Endothelial cell of umbilical vein (primary cell): ENCODE results near the gene PIGT. TPM values are rescaled to one million over a fixed set of nuclear protein-coding genes. Genes with fewer than 3 reads are reported as not detected.

Experiments
- BruUV-seq: library from RNA; stranded (reverse); fragments of 400-500 nt; replicated peaks from 2 replicates; lab custom pipeline; 2021; lab: Mats Ljungman, UMichigan
- CTCF ChIA-PET: fragments of 300-600, 350-600 bp; sonication (Branson Sonifier 250); formaldehyde crosslinking; loops from one replicate; lab custom pipeline; 2021; ENCODE audit warnings: antibody characterized with exemption, inconsistent platforms; lab: Charles Lee
- POLR2A ChIA-PET: fragments of 300-600, 350-600 bp; sonication (Branson Sonifier 250); formaldehyde crosslinking; loops from one replicate; lab custom pipeline; 2021; ENCODE audit warnings: antibody characterized with exemption, inconsistent platforms; lab: Charles Lee
- DNase-seq: peaks from one replicate; pipeline ENCODE4 v3.0.0-alpha.2; 2011; ENCODE audit warnings: low read depth, low spot score
- FAIRE-seq: peaks from 2 replicates; lab custom pipeline; 2011; peaks lifted over from hg19 to GRCh38; lab: Jason Lieb, UNC
- H2AFZ ChIP-seq: 2 replicates; pipeline ENCODE4 v1.6.0; 2012; ENCODE audit warnings: low read depth, low read length, control low read depth, inconsistent platforms
- H3K27ac ChIP-seq: 2 replicates; pipeline ENCODE4 v1.5.1; 2011; ENCODE audit warnings: low read depth, mild to moderate bottlenecking, control low read depth, low read length, moderate library complexity; ENCODE audit not compliant: insufficient read depth
- H3K27me3 ChIP-seq, 2 experiments: 2 replicates each; pipeline versions ENCODE4 v1.6.0 to v1.6.1; 2011; ENCODE audit warnings: low read length in 2 of 2, mixed read lengths in 1 of 2; ENCODE audit not compliant: control insufficient read depth in 2 of 2, insufficient read depth in 2 of 2
- H3K36me3 ChIP-seq, 2 experiments: 2 replicates in 1 of 2; 3 replicates in 1 of 2; pipeline ENCODE4 v1.5.1; 2011; ENCODE audit warnings: low read length in 2 of 2, mild to moderate bottlenecking in 1 of 2, moderate library complexity in 1 of 2; ENCODE audit not compliant: control insufficient read depth in 2 of 2, insufficient read depth in 2 of 2; ENCODE audit errors: extremely low read depth in 1 of 2
- H3K4me1 ChIP-seq: 3 replicates; pipeline ENCODE4 v1.5.1; 2011; ENCODE audit warnings: mild to moderate bottlenecking, low read length; ENCODE audit not compliant: control insufficient read depth, insufficient read depth; ENCODE audit errors: extremely low read depth
- H3K4me2 ChIP-seq: 2 replicates; pipeline ENCODE4 v1.6.1; 2011; ENCODE audit warnings: low read length, control low read depth, mixed read lengths; ENCODE audit not compliant: insufficient read depth
- H3K4me3 ChIP-seq, 3 experiments: fragments of 200-600 bp in 1 of 3; sonication (generic), shearing (Covaris generic) in 1 of 3; replicated peaks in 1 of 3; 2 replicates each; pipeline ENCODE4 v1.5.1; 2011 to 2016; ENCODE audit warnings: control low read depth in 3 of 3, low read length in 3 of 3, mild to moderate bottlenecking in 2 of 3, inconsistent platforms in 1 of 3, low read depth in 1 of 3, moderate library complexity in 1 of 3; ENCODE audit not compliant: insufficient read depth in 1 of 3
- H3K79me2 ChIP-seq: 2 replicates; pipeline ENCODE4 v1.6.0; 2012; ENCODE audit warnings: low read length, inconsistent platforms; ENCODE audit not compliant: control insufficient read depth, insufficient read depth
- H3K9ac ChIP-seq: replicated peaks from 2 replicates; pipeline ENCODE3; 2011; ENCODE audit warnings: low read length, control low read depth; ENCODE audit not compliant: insufficient read depth; ENCODE audit errors: extremely low read depth
- H3K9me1 ChIP-seq: replicated peaks from 3 replicates; pipeline ENCODE4 v1.6.0; 2011; ENCODE audit warnings: mild to moderate bottlenecking, low read length; ENCODE audit not compliant: control insufficient read depth, insufficient read depth; ENCODE audit errors: extremely low read depth
- H3K9me3 ChIP-seq: replicated peaks from 2 replicates; pipeline ENCODE4 v1.5.1; 2012; ENCODE audit warnings: low read length, inconsistent platforms; ENCODE audit not compliant: control insufficient read depth, insufficient read depth
- H4K20me1 ChIP-seq: replicated peaks from 2 replicates; pipeline ENCODE3; 2011; ENCODE audit warnings: mild to moderate bottlenecking, low read length; ENCODE audit not compliant: control insufficient read depth, insufficient read depth; ENCODE audit errors: extremely low read depth
- EZH2 ChIP-seq: IDR thresholded peaks from 2 replicates; pipeline ENCODE4 v1.6.1; 2012; ENCODE audit warnings: borderline replicate concordance, low read depth, mild to moderate bottlenecking, moderate library complexity, low read length, inconsistent platforms; ENCODE audit not compliant: severe bottlenecking
- FOS ChIP-seq: IDR thresholded peaks from 2 replicates; pipeline ENCODE4 v1.6.1; 2011; ENCODE audit warnings: mild to moderate bottlenecking, low read length, moderate library complexity, borderline replicate concordance; ENCODE audit not compliant: insufficient read depth
- GATA2 ChIP-seq: IDR thresholded peaks from 2 replicates; pipeline ENCODE4 v1.7.0; 2011; ENCODE audit warnings: low read depth, mild to moderate bottlenecking, moderate library complexity, mixed read lengths, low read length; ENCODE audit not compliant: insufficient read length, insufficient read depth
- JUN ChIP-seq: IDR thresholded peaks from 2 replicates; pipeline ENCODE4 v1.6.1; 2011; ENCODE audit warnings: borderline replicate concordance, low read depth; ENCODE audit not compliant: insufficient read length, insufficient read depth
- MYC ChIP-seq: IDR thresholded peaks from one replicate; pipeline ENCODE4 v1.6.1; 2011; ENCODE audit warnings: mild to moderate bottlenecking, low read depth, low read length
- POLR2A ChIP-seq: IDR thresholded peaks from 2 replicates; pipeline ENCODE4 v1.6.1; 2012; ENCODE audit warnings: low read depth, mild to moderate bottlenecking, control low read depth, low read length
- POLR2AphosphoS5 ChIP-seq: IDR thresholded peaks from 2 replicates; pipeline ENCODE4 v1.6.1; 2012; ENCODE audit warnings: low read depth, mild to moderate bottlenecking, control low read depth, low read length, moderate library complexity; ENCODE audit not compliant: insufficient read depth
- dilution Hi-C: fragments of 300-500 bp; cut with MboI; formaldehyde crosslinking; loops from one replicate; pipeline ENCODE4 v1.15.0; 2019; ENCODE audit warnings: low sequenced_read_pairs; ENCODE audit not compliant: extremely low pct_ligation_motif_present
- intact Hi-C: fragments of 100-400 bp; cut with micrococcal nuclease; formaldehyde crosslinking; loops from one replicate; pipeline ENCODE4 v1.10.0; 2022
- polyA plus RNA-seq, 4 experiments: library from polyadenylated mRNA; depleted of rRNA in 3 of 4; stranded (reverse) in 3 of 4; unstranded in 1 of 4; fragments of >200 nt; gene quantifications; 2 replicates each; pipeline versions ENCODE4 v1.2.1 to v1.2.3, GENCODE V29; 2011 to 2012; ENCODE audit warnings: missing spikeins in 1 of 4
- total RNA-seq: library from RNA; stranded (reverse); gene quantifications from 2 replicates; pipeline ENCODE4 v1.2.3, GENCODE V29; 2021
- TF ChIP-seq, protein P1 (sequence below): IDR thresholded peaks from 2 replicates; pipeline ENCODE4 v1.6.1; 2011; ENCODE audit not compliant: insufficient read depth, insufficient read length
- TF ChIP-seq, protein P2 (sequence below), 2 donors: IDR thresholded peaks; 1 replicate in 1 of 2; 2 replicates in 1 of 2; pipeline ENCODE4 v1.5.1; 2011; ENCODE audit warnings: low read length in 2 of 2, mild to moderate bottlenecking in 2 of 2, moderate library complexity in 2 of 2, control low read depth in 1 of 2, inconsistent platforms in 1 of 2, low read depth in 1 of 2; ENCODE audit not compliant: insufficient read depth in 1 of 2; ENCODE audit errors: extremely low read depth in 1 of 2

PIGT gene
- total and polyA plus RNA-seq, 2 donors (not counting 3 experiments of a cell fraction or from before 2014, with no cell fraction given), result 96.8 to 143 TPM

DNA sequence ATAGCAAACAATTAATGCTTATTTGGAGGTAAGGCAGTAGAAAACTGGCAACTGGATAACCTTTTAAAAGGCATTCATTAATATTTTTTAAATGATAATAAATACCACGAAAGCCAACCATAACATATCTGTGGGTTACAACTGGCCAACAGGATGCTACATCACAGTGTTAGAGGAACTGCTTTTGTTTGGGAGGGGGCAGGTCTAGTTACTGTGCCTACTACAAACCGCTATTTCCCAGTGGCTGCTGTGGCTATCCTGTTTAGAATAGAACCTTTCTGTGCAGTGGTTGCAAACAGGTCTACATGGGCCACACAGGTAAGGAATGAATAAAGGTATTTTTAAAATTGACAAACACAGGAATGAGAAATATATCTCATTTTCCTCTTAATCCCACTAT lies 976 bp downstream of the PIGT start:
- Histone ChIP-seq H2AFZ (no peak overlapping the region), H3K27ac (no peak overlapping the region), H3K9ac (peak overlapping the region; percentile 88), H3K4me1 (peaks cover 21% of the 10 kb centered on the region), H3K4me3 (peak overlapping the region in 1 of 3 experiments; percentile 70), H3K79me2 (peaks cover 22% of the 10 kb centered on the region), H3K36me3 (peaks cover 7 to 18% of the 10 kb centered on the region in 2 experiments), H3K4me2 (peak overlapping the region; percentile 84), H3K9me3 (no peaks in the 10 kb centered on the region), H4K20me1 (no peaks in the 10 kb centered on the region), H3K9me1 (no peaks in the 10 kb centered on the region), H3K27me3 (no peaks in the 10 kb centered on the region)
- ChIA-PET CTCF (interaction anchor here (1.9 to 7.0 kb wide), 2 partner anchors 20 to 43 kb away, joined by 13 to 42 read pairs; no protein-coding TSS in a partner anchor), POLR2A (no interaction called here)
- FAIRE-seq (no peak), DNase-seq (no peak)
- dilution Hi-C loops, result no loop called here
- intact Hi-C loops, result loop anchor here (1.0 kb wide), 2 partner anchors 11 to 19 kb away; no protein-coding TSS in a partner anchor
- no TSS peak for BruUV-seq
- TF ChIP-seq JUN, result no peak
- TF ChIP-seq POLR2AphosphoS5, result no peak
- TF ChIP-seq, protein P1, sequence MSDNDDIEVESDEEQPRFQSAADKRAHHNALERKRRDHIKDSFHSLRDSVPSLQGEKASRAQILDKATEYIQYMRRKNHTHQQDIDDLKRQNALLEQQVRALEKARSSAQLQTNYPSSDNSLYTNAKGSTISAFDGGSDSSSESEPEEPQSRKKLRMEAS, result no peak
- no peak for TF ChIP-seq FOS
- no peak for TF ChIP-seq MYC
- no peak for TF ChIP-seq POLR2A
- TF ChIP-seq, protein P2, sequence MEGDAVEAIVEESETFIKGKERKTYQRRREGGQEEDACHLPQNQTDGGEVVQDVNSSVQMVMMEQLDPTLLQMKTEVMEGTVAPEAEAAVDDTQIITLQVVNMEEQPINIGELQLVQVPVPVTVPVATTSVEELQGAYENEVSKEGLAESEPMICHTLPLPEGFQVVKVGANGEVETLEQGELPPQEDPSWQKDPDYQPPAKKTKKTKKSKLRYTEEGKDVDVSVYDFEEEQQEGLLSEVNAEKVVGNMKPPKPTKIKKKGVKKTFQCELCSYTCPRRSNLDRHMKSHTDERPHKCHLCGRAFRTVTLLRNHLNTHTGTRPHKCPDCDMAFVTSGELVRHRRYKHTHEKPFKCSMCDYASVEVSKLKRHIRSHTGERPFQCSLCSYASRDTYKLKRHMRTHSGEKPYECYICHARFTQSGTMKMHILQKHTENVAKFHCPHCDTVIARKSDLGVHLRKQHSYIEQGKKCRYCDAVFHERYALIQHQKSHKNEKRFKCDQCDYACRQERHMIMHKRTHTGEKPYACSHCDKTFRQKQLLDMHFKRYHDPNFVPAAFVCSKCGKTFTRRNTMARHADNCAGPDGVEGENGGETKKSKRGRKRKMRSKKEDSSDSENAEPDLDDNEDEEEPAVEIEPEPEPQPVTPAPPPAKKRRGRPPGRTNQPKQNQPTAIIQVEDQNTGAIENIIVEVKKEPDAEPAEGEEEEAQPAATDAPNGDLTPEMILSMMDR (IDR thresholded peaks at IDR 0.05; ENCODE audit: extremely low read depth in 1 of 2, insufficient read depth in 1 of 2, low read depth in 1 of 2, low read length in 2 of 2), result no peak
- no peak for TF ChIP-seq GATA2
- TF ChIP-seq EZH2, result no peak
